HG02981 (cell line): Measurements from ENCODE around the gene LPCAT1.

Source experiments
- ATAC-seq: cut with Tn5 transposase; IDR thresholded peaks from one replicate; pipeline ENCODE4 v1.9.1; 2021; ENCODE audit warnings: mild to moderate bottlenecking, moderate library complexity; ENCODE audit not compliant: unreplicated experiment

The LPCAT1 gene

DNA sequence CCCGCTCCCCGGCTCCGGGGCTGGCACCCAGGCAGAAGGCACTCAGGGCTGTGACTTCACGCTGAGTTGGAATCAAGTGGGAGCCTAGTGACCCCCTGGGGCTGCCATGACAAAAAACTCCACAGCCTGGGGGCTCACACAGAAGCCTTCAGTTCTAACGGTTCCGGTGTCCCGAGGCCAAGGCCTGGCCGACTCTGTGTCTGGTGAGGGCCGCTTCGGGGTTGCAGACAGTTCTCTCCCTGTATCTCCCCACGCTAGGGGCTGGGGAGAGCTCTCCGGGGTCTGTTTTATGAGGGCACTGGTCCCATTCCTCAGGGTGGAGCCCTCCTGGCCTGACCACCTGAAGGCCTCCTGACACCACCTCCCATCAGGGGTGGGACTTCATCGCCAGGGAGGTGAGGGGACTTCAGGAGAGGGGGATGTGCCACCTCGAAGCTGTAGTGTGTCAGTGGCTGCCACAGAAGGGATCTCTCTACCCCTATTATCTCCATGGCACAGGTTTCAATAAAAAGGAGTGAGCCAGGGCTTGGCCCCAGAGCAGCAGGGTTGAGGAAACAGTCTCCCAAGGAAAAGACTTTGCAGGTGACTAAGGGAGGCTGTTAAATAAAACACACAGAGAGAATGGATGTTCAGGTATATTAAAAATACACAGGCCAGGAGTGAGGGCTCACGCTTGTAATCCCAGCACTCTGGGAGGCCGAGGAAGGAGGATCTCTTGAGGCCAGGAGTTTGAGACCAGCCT lies 77.0 kb downstream of the LPCAT1 start:
- ATAC-seq: no peak

DNA sequence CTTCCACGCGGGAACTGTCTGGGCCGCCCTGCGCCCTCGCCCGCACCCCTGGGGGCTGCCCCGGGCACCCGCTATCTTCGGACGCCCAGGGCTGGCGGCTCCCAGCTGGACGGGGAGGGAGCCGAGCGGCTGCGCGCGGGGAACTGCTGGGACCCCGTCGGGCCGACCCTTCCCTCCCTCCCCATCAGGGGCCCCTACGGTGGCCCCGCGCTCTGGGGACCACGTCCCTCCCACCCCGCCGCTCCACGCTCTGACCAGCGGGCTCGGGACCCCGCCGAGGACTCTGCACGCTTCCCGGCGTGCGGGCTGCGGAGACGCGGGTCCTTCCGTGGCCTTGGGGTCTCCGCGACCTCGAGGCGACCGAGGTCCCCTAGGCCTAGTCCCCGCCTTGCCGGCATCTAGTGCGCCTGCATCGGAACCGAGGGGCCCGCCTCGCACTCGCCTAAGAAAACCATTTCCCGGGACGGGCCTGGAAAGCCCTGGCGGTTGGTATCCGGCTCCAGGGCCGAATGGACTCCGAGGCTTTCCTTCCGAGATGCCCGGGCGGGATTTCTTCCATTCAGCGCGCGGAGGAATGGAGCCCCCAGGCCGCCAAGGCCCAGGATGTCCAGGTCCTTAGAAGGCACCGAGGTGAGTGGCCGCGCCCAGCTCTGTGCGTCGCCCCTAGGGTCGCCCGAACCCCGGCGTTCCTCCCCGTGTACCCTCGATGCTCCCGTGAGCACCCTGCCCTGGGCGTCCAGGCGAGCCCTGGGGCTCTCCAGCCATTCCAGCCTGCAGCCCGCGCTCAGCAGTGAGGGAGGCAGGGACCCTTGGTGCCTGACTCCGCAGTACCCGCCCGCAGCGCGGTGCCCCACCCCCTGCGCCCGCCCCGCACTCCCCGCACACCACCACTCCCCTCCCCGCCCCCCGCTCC lies 77.8 kb downstream of the LPCAT1 start:
- ATAC-seq: no peak

DNA sequence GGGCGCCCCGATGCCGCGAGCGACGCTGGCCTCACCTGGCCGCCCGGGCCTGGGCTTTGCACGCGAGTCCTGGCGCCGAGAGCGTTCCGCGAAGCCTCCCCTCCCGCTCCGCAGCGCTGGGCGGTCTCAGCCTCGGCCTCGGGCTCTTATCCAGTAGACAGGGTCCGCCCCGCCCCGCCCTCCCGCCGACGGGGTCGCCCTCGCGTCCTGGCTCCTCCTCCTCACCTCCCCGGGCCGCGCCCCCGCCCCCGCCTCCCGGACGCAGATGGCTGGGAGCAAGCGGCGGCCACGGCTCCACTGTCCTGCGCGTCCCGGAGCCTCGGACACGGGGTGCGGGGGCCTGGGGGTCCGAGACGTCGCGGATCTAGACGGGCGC lies 78.5 kb downstream of the LPCAT1 start, which contains the start of gene SLC6A3:
Gene SLC6A3, minus strand, starts transcription at position 128 of the 376 bp plus-strand sequence. CDS start 2,243 bp downstream, outside the sequence.
- ATAC-seq: no peak

DNA sequence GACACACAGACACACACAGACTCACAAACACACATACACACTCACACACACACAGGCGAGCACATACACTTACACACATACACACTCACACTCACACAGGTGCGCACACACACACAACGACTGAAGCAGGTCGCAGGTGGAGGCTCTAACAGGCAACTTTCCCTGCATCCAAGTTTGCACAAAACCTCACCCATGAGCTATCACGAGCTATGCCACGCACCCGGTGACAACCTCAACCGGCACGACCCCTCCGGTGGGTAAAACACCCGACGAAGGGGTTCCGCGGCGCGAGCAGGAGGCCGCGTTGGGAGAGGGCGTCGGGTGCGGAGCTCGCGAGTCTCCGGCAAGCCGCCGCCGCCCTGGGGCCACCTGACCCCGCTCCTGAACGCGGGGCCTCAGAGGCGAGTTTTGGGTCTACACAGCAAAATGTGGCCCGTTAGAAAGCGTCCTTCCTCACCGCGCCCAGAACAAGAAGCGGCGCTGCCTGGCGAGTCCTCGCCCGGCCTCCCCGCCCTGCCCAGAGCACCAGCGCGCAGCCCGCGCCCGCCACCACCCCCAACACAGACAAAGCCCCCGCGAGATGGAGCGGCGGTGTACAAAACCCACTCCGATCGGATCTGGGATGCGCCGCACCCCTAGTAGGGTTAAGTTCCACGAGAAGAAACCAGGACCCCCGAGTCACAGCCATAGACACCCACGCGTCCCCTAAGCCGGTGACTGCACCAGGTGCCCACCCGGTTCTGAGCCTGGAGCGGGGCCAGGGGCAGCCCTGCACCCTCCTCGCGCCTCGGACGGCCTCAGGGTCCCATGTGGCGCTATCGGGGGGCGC lies 79.2 kb downstream of the LPCAT1 start:
- no peak for ATAC-seq

DNA sequence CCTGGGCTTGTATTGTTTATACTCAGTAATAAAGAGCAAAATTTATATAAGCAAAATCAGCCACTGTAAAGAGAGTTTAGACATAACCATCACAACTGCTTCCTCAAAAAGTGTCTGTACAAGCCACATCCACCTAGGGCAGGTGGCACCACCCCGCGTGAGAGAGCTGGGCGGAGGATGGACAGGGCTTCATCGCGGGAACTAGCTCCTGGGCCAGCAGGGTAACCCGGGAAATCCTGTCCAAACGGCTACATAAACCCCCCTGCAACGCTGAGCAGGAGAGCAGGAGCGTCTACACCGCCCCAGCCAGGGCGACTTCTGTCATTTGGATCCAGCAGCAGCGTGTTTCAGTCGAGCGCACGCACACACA lies 79.8 kb downstream of the LPCAT1 start:
- ATAC-seq: no peak

DNA sequence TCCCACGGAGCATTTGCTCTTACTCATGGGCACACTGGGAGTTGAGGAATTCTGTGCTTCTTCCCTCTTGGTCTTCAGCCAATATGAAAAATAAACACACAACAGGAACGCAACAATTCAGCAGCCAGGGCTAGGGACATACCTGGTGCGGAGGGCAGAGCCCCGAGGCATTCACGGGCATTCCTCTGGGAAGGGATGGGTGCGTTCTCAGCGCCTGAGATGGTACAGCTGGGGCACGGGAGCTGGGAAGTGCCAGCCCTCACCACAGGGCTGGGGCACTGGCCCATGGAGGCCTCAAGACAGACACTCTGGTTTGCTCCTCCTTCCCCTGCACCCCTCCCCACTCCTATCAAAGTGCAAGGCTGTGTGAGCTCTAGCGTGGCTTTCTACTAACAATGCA lies 80.6 kb downstream of the LPCAT1 start:
- no peak for ATAC-seq

DNA sequence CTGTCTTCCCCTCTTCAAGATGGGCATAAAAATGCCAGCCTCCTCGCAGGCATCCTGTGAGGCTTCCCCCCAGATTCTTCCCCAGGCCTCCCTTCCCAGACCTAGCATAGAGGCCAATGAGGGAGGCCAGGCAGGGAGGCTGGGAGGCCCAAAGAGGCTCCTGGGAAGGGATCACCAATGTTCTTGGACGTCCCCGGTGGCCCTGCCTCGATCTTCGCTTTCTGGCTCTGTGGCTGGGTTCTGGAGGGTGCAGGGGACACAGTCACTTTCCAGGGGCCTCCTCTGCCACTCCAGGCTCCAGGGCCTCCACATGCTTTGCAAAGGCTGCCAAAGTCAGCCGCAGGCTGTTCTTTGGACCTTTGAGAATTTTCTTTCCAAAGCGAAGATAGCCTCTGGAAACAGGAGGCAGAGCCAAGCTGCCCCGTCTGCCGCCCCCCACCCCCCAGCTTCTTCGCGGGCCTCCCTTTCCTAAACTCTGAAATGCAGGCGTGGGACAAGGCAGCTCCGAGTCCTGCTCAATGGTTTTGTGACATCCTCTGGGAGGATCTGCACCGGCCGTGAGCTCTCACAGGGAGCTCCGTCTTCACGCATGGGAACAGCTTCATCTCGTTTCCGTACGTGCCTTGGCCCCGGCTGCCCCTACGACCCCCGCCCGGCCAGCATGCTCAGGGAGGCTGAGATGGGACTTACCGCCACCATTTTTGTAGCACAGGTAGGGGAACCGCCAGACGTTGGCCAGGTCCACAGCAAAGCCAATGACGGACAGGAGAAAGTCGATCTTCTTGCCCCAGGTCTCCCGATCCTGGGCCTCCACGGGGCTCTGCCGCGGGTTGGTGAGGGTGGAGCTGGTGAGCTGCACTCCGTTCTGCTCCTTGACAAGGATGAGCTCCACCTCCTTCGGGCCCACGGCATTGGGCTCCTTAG lies 81.3 kb downstream of the LPCAT1 start:
- ATAC-seq: no peak

DNA sequence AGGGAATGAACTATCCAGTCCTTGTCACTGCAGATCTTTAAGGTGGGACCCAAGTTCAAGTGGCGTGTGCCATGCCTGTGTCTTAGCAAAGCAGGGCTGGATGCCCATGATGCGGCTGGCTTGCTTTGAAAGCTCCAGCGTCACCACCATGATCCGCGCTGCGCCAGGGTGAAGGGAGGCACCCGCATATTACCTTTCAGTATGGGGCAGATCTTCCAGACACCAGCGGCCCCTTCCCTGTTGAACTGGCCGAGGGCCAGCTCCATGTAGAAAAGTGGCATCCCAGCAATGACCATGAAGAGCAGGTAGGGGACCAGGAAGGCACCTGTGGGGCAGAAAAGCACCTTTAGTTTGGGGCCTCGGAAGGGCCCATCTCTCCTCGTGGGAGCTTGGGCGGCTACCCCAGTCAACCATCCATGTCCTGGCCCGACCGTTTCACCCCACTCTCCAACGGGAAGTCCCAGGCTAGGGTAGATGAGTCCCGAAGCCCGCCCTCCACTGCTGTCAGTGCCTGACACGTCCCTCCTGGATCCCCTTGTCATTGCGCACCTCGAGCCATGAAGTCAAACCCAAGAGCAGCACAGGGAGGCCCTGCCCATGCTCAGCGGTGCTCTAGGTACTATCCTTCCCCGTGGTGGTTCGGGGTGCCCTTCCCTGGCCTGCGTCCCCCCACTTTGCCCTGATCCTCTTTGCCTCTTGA lies 82.4 kb downstream of the LPCAT1 start:
- ATAC-seq: no peak

DNA sequence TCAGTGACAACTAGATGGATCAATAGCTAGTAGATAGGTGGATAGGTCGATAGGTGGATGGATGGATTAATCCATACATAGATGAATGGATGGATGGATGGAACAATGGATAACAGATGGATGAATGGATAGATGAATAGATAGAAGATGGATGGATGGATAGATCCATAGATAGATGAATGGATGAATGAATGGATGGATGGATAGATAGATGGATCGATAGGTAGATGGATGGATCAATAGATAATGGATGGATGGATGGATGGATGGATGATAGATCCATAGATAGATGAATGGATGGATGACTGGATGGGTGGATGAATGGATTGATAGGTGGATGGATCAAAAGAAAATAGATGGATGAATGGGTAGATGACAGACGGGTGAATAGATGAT lies 83.7 kb downstream of the LPCAT1 start:
- ATAC-seq: no peak

DNA sequence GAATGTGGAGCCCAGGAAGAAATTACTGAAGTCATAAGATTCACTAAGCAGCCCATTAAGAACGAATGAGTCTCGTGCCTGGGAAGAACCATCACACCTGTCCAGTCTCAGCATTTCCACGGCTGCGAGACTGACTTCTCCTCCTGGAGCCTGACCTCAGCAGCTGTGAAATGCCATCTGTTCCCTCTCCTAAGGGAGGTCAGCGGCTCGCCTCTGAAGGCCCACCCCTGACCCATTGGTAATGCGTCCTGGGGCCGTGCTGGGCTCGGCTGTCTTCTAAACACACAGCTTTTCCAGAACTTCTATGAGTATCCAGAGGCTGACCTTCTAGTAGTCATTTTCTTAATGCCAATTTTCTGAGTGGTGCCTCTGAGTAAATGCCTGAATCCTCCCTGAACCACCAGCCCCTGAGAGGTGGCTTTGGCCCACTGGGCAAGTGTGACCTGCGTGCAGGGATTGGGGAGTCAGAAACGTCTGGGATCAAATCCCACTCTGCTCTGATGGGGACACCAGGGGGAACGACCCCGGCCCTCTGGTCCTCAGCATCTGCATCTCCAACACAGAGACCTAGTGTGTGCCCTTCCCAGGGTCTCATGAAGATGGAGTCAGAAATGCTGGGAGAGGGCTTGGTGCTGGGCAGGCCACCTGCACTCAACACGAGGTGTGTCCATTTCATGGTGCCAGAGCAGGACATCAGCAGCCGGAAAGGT lies 84.2 kb downstream of the LPCAT1 start:
- ATAC-seq: no peak

DNA sequence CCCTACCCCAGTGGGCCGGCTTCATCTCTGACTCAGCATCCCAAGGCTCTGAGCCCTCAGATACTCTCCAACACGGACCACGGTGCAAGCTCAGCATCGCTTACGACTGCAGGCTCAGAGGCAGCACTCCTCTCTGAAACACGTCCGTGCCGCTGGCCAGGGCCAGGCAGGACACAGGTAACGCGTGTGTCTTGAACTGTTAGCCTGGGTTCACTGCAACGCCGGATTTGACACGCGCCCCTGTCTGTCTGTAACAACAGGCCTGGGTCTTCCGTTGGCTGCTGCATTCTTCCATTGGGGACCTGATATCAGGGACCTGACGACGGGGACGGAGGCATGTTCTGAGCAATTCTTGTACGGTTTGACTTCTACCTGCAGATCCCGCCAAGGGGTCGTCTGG lies 84.9 kb downstream of the LPCAT1 start:
- ATAC-seq: no peak

DNA sequence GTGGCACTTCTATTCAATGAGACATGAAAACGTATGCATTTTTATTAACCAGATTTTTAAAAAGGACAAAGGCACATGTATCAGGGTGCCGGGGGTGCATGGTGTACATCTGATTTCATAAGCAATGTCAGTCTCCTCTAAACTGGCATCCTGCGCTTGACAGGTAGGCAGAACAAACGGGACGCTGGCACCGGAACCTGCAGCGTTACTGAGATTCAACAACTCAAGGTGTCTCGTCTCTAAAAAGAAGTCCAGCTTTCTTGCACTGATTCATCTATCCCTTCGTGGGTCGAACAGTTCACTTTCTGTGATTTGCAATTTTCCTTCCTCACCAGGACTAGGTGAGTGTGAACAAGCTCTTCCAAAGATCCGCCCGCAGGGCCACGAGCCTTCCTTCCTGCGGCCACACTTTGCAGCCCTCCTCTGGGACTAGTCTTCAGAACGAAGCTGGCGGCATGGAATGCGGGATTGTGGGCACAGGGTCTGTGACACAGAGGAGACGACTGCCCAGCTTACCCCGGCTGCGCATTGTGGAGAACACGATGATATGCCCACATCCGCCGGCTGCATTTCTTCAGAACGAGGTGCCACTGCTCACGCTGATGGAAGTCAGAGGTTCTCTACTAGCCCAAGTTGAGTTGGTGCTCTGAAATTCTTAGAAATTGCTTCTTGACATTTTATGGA lies 85.7 kb downstream of the LPCAT1 start:
- ATAC-seq: no peak

DNA sequence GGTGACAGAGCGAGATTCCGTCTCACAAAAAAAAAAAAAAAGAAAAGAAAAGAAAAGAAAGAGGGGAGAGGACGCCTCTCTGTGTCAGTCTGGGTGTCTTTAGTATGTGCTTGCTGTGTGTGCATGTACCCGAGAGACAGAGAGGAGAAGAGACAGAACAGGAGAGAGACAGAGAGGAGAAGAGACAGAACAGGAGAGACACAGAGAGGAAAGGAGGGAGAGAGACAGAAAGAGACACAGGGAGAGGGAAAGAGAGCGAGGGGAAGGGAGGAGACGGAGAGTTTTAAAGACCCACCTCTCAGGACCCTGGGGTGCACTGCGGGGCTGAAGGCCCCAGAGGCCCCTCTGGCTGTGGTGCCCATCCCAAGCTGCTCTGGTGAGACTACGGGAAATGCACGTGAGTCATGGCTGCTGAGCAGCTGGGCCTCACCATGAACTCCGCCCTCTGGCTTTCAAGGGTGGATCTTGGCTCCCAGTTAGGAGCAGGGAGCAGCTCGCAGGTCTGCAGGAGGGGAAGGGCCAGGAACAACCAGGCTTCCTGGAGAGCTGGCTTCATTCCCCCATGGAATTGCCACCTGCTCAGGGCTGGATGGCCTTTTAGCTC lies 86.4 kb downstream of the LPCAT1 start:
- no peak for ATAC-seq

DNA sequence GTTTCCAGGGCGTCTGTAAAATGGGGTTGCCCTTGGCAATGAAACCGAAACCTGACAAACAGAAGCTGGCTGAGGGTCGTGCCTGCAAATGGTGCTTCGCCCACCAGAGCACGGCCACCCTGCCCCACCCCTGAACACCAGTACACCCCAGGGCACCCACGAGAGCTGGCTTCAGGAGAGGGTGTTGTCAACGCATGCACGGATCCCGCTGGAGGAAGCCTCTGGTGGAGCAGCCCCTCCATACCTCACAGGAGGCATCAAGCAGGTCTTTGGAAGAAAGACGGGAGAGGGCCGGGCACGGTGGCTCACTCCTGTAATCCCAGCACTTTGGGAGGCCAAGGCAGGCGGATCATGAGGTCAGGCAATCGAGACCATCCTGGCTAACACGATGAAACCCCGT lies 87.1 kb downstream of the LPCAT1 start:
- ATAC-seq: no peak

DNA sequence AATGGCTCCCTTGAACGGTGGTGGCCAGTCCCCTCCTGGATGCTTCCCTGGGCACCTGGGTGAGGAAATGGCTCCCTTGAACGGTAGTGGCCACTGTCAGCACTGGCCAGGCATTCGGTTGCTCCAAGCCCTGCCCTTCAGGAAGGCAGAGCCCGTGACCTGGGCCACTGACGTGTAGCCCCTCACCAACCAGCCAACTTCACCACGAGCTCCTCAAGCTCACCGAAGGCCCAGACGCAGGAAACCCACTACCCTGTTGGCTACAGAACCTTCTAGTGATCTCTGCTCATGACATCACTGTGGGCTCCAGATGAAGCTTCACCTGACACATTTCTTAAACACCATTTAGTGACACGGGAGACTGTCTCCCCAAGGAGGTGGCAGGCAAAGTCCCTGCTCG lies 87.7 kb downstream of the LPCAT1 start:
- ATAC-seq: no peak

DNA sequence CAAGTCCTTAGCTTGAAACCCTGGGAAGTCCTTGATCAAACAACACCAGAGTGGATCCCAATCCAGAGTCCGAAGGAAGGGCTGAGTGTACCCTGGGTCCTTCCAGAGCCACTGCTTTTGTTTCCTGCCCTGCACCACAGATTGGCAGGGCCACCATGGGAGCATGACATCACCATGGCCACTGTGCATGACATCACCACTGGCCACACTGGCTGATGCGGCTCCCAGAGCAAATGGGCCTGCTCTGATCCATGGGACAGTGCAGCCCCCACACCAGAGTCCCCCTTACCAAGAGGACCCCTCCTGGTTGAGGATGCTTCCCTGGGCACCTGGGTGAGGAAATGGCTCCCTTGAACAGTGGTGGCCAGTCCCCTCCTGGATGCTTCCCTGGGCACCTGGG lies 88.4 kb downstream of the LPCAT1 start:
- ATAC-seq: no peak

DNA sequence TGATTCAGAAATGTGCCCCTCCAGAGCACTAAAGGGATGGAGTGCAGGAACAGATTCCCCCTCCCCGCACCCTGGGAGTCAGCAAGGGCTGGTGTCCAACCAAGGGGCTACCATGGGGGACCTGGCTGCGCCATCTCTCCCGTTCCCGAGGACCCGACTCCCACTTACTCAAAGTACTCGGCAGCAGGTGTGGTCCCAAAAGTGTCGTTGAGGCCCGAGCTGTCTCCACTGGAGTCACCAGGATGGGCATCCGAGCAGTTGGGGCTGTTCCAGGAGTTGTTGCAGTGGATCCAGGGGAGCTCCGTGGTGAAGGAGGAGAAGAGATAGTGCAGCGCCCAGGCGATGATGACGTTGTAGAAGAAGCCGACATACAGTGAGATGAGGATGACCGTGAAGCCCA lies 91.5 kb downstream of the LPCAT1 start:
- ATAC-seq: no peak

DNA sequence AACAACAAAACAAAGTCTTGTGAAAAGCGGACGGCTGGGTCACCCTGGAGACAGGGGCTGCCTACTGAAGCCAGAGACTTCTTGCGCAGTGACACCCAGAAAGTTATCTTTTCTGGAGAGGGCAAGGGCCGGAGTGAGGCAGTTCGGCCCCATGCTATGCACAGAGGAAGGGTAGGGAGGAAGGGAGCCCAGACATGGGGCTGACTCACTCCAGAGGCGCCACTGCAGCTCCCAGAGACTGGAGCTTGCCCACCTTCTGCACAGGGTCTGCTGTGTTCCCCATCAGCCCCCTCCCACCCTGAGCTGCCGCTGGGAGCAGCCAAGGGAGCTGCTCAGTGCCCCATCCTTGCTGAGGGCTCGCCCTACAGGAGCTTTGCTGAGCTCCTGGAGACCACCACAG lies 91.9 kb downstream of the LPCAT1 start:
- no peak for ATAC-seq
